HG02943 (cell line): ENCODE measurements around the gene SMG1.
"Not testable (repeated sequence)": the region's sequence is repeated elsewhere in the genome, so short reads cannot be mapped to it uniquely, and the experiment has no call there.

Experiments used
- ATAC-seq: cut with Tn5 transposase; IDR thresholded peaks from one replicate; pipeline ENCODE4 v1.9.1; 2021; ENCODE audit warnings: mild to moderate bottlenecking, low read depth, moderate library complexity; ENCODE audit not compliant: unreplicated experiment

Gene SMG1

DNA sequence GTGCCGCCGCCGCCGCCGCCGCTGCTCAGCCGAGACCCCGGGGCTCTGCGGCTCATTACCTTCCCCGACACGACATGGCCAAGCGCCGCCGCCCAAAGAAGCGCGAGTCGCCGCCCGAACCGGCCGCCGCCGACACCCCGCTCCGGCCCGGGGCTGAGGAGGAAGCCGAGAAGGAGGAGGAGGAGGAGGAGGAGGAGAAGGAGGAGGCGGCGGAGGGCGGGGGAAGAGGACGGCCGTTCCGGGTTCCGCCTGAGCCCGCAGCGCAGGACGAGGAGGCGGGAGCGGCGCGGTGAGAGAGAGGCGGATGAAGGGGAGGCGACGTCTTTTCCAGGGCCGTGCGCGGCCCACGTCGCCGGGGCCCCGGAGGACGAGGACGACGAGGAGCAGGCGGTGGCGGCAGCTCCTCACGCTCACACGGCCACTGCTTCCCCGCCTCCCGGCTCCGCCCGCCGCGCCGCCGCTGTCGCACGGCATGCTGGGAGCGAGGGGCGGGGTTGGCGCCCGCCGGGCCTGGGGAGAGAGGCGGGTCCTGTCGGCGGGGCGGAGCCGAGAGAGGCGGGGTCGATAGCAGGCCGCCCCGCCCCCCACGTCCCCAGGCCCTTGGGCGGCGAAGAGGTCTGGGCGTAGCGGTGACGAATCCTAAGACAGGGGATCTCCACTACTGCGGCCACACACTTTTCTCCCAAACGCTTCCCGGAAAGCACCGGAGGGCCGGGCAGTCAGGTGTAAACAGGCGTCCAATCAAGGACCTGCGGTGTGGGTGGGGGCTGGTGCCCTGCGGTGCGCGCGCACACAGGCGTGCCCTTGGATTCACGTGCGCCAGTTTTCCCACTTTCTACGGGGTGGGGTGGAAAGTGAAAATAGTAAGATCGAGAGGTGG, at the start of gene SMG1:
Gene SMG1, minus strand, starts transcription at position 423 of the 880 bp plus-strand sequence. Its CDS starts 367 bp downstream, at position 56.
- peak; percentile 83 for ATAC-seq

DNA sequence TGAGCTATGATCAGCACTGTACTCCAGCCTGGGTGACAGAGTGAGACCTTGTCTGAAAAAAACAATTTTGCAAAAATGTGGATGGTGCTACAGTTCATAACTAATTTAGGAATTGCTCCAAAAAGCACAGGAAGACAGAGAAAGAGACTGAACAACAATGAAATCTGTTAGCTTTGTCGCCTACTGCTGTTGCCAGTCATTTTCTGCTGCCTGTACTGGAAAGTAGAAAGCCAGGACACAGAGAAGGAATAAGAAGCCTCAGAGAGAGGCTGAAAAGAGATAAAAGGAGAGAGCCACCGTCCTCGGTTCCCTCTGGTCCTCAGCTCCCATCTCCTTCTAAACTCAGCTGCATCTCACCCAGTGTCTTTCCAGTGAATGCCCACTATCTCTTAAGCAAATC, 48.9 kb upstream of the SMG1 start:
- ATAC-seq: no peak

DNA sequence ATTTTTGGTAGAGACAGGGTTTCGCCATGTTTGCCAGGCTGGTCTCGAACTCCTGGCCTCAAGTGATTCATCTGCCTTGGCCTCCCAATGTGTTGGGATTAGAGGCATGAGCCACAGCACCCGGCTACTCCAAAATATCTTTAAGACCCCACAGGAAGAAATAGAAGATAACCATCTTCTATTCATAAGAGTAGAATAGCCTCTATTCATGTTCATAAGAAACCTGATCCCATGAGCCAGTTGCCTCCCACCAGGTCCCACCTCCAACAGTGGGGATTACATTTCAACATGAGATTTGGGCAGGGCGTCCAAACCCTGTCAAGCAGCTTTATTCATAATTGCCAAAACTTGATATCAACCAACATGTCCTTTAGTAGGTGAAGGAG, 43.6 kb upstream of the SMG1 start:
- ATAC-seq: no peak

DNA sequence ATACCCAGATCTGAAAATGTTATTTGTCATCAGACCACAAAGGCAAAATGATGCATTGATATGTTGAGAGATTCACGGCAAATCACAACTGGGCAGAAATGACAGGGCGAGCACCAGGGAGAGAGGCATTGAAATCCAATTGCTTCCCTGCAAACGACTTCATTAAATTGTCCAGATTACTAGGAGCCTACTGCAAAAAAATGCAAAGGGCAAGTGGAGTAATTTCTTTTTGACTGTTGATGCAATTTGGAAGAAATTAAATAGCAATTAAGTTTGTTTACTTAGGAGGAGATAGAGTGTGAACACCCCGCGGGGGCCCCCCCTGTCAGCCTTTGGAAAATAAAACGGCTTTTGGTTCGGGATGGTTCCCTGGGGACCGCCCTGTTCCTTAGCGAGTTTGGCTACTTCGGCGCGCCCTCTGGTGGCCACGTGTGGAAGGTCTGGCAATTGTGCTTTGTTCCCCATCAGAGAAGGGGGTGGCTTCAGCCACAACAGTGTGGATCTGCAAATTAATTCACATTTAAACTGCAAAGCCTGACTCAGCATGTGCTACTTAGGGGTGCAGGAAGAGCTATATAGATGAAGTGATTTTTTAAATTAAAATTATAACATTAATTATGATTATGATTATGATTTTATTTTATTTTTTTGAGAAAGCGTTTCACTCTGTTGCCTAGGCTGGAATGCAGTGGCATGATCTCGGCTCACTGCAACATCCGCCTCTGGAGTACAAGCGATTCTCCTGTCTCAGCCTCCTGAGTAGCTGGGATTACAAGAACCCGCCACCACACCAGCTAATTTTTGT, 43.0 kb upstream of the SMG1 start:
- ATAC-seq: no peak

DNA sequence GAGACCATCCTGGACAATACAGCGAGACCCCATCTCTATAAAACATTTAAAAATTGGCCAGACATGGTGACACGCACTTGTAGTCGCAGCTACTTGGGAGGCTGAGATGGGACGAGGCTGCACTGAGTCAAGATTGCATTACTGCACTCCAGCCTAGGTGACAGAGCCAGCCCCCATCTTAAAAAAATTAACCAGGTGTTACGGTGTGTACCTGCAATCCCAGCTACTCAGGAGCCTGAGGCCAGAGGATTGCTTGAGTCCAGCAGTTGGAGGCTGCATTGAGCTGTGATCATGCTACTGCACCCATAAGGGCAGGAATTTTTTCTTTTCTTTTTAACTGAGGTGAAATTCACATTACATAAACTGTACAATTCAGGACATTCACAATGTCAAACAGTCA, 40.6 kb upstream of the SMG1 start:
- ATAC-seq: no peak

DNA sequence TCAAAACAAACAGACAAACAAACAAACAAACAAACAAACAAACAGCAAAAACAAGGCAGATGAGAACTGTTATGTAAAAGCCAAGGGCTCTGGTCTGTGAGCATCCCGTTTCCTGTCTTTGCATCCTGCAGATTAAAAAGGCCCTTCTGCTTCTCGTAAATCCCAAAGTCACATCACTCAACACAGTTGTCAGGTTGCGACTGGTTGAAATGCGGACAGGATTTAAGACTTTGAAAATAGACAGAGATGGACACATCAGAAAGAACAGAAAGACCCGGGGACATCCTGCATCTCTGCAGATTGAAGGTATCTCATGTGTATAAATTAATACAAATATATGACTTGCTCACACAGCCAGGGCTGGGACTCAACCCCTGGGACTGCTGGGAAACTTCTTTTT, 39.3 kb upstream of the SMG1 start:
- ATAC-seq: no peak

DNA sequence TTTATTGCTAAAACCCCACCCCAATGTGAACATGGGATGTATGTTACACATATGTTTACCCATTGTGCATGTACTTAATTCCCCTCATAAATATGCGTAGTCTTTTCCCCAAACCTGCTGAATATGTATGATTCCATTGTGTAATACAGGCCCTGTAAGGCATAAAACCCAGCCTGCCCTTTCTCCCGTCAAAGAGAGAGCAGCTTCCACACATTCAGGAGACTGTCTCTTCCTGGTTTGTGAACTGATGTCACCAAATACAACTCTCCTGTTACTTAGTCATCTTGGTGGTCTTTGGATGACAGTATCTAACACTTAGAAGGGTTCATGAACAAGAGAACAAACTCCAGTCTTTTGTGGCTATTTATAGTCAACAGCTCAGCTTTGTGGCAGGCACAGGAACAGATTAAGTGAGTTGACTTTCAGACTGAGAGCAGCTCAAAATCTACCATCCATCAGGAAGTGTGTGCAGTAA, 32.9 kb upstream of the SMG1 start:
- no peak for ATAC-seq

- ATAC-seq: no peak
Measured at GRCh38 chr16:18958621-18959029, 32.4 kb upstream of the SMG1 start.

DNA sequence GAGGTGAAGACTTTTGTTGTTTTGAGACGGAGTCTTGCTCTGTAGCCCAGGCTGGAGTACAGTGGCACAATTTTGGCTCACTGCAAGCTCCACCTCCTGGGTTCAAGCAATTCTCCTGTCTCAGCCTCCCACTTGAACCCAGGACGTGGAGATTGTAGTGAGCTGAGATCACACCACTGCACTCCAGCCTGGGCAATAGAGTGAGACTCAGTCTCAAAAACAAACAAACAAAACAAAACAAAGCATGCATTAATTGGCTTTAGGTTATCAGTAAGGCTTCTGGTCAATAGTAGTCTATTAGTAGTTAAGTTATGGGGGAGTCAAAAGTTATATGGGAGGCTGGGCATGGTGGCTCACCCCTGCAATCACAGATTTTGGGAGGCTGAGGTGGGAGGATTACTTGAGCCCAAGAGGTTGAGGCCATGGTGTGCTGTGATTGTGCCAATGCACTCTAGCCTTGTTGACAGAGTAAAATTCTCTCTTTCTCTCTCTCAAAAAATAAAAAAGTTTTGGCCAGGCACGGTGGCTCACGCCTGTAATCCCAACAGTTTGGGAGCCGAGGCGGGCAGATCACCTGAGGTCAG, 30.5 kb upstream of the SMG1 start:
- not testable (repeated sequence) for ATAC-seq

GRCh38 chr16:18955874-18956580, 29.8 kb upstream of the SMG1 start:
- ATAC-seq: not testable (repeated sequence)

GRCh38 chr16:18953547-18953946, 27.3 kb upstream of the SMG1 start:
- ATAC-seq: no peak

DNA sequence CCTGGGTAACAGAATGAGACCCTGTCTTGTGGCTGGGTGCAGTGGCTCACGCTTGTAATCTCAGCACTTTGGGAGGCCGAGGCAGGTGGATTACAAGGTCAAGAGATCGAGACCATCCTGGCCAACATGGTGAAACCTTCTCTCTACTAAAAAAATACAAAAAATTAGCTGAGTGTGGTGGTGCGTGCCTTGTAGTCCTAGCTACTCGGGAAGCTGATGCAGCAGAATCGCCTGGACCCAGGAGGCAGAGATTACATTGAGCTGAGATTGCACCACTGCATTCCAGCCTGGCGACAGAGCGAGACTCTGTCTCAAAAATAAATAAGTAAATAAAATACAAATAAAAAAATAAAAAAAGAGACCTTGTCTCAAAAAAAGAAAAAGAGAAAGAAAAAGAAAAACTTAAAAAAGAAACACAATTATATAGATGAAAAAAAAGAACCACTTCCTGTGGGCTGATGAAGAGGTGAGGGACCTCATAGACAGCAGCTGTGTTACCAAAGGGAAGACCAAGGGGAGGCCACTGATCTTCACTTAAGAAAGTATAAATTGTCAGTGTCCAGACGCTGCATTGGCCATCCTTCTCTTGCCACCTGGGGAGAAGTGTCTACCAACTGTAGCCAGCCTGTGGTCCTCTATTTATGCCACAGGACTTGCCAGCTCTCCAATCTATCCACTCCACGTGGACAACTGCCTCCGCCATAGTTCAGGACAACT, 24.4 kb upstream of the SMG1 start:
- no peak for ATAC-seq

GRCh38 chr16:18948372-18949020, 22.3 kb upstream of the SMG1 start:
- ATAC-seq: no peak

DNA sequence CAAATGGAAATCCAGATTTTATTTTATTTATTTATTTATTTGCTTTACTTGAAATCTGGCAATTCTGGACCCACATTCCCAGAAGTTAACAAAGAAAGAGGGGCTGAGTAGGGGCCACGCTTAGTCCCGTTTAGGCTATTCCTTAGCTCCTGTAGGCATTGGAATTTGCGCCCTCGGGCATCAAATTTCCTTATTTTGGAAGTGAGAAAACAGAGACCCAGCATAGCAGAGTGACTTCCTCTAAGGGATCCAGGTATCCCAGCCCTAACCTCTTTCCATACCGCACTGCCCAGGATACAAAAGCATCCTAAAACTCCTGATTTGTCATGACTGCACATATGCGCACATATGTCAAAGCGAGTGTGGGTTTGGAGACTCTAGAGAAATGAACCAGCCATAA, 19.0 kb upstream of the SMG1 start:
- no peak for ATAC-seq

DNA sequence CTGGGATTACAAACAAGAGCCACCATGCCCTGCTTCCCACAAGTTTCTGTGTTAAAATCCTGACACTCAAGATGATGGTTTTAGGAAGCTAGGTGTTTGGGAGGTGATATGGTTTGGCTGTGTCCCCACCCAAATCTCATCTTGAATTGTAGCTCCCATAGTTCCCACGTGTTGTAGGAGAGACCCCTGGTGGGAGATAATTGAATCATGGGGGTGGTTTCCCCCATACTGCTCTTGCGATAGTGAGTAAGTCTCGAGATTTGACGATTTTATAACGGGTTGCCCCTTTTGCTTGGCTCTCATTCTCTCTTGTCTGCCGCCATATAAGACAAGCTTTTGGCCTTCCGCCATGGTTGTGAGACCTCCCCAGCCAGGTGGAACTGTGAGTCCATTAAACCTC, 17.2 kb upstream of the SMG1 start:
- ATAC-seq: no peak

DNA sequence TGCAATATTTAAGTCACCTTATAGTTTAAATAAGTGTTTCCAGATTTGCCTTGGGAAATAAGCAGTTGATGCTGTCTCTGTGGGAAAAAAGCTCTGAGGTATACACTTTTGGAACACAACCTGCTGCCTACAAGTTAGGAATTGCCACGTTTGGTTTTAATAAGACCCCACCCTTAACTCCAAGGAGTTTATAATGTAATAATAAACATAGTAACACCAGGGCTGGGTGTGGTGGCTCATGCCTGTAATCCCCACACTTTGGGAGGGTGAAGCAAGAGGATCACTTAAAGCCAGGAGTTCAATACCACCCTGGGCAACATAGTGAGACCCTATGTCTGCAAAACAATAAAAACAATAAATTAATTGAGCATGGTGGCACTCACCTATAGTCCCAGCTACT, 15.9 kb upstream of the SMG1 start:
- no peak for ATAC-seq

DNA sequence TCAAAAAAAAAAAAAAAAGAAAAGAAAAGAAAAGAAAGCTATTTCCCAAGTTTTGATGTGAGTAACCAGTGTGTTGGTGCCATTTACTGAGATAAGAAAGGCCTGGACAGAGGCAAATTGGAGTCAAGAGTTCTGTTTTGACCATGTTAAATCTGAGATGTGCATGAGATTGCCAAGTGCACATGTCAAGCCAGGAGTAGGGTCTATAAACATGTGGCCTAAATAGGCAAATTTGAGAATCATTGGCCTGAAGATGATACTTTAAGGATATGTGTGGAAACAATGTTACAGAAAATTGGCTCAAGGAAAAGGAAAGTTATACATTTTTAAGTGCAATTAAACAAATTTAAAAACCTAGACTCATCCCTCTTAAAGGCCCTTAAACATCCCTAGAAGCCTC, 15.3 kb upstream of the SMG1 start:
- no peak for ATAC-seq

DNA sequence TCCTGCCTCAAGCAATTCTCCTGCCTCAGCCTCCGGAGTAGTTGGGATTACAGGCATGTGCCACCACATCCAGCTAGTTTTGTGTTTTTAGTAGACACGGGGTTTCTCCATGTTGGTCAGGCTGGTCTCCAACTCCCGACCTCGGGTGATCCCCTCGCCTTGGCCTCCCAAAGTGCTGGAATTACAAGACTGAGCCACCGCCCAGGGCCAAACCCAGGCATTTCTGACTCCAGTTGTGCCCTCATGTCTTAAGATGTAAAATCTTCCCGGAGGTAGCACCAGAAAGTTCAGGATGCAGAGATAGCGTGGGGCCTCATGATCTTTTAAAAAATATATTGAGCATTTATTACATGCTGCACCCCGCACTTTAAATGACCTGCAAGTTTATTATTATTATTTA, 12.8 kb upstream of the SMG1 start:
- no peak for ATAC-seq

DNA sequence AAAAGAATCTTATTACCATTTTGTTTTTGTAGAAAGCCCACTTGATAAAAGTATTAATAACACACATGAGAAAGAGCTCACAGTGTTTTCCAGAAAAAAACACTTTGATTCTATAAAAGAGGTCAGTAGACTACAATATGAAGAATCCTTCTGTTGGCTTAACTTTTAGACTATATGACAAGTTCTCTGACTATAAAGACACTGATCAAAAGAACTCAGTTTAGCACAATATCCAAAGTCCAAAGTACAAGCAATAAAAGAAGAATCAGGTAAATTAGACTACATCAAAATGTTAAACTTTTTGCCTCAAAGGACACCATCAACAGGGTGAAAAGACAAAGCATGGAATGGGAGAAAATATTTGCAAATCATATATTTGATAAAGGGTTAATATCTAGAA, 11.2 kb upstream of the SMG1 start:
- no peak for ATAC-seq
